GM23338 (cell line): ENCODE data around the gene ANKS1B. TPM values are rescaled to one million over a fixed set of nuclear protein-coding genes. Genes with fewer than 3 reads are reported as not detected.

Experiments used
- ATAC-seq: fragments of 200-7000 bp; cut with Tn5 transposase; 3 replicates; pipeline ENCODE4 v1.9.1; 2020
- DNase-seq: peaks from one replicate; pipeline ENCODE4 v3.0.0-alpha.2; 2015; ENCODE audit warnings: low spot score
- H2AFZ ChIP-seq: fragments of 200-600 bp; sonication (generic); 2 replicates; pipeline ENCODE4 v1.8.0; 2016; ENCODE audit warnings: antibody characterized with exemption, mild to moderate bottlenecking, moderate library complexity
- H3F3A ChIP-seq: fragments of 200-600 bp; sonication (generic); replicated peaks from 2 replicates; pipeline ENCODE4 v1.8.0; 2017; ENCODE audit warnings: antibody characterized with exemption, mixed run types, low read depth
- H3K27ac ChIP-seq: fragments of 200-600 bp; sonication (generic); 2 replicates; pipeline ENCODE4 v1.6.1; 2016; ENCODE audit warnings: low read depth
- H3K27me3 ChIP-seq: fragments of 200-600 bp; sonication (generic); 2 replicates; pipeline ENCODE4 v1.8.0; 2016; ENCODE audit warnings: mild to moderate bottlenecking, mixed run types, moderate library complexity; ENCODE audit not compliant: insufficient read depth
- H3K36me3 ChIP-seq: fragments of 200-600 bp; sonication (generic); 2 replicates; pipeline ENCODE4 v1.8.0; 2016; ENCODE audit warnings: mild to moderate bottlenecking; ENCODE audit not compliant: insufficient read depth
- H3K4me1 ChIP-seq: fragments of 200-600 bp; sonication (generic); 2 replicates; pipeline ENCODE4 v1.8.0; 2016; ENCODE audit warnings: mild to moderate bottlenecking, moderate library complexity; ENCODE audit not compliant: insufficient read depth
- H3K4me2 ChIP-seq: fragments of 200-600 bp; sonication (generic); 2 replicates; pipeline ENCODE4 v1.7.1; 2017; ENCODE audit warnings: mixed run types
- H3K4me3 ChIP-seq: fragments of 200-600 bp; sonication (generic); 2 replicates; pipeline ENCODE4 v1.6.1; 2016; ENCODE audit warnings: mixed run types
- H3K79me2 ChIP-seq: fragments of 200-600 bp; sonication (generic); replicated peaks from 2 replicates; pipeline ENCODE4 v1.8.0; 2017; ENCODE audit warnings: mild to moderate bottlenecking; ENCODE audit not compliant: insufficient read depth
- H3K9me2 ChIP-seq: fragments of 200-600 bp; sonication (generic); 2 replicates; pipeline ENCODE4 v1.8.0; 2017; ENCODE audit not compliant: insufficient read depth
- H4K20me1 ChIP-seq: fragments of 200-600 bp; sonication (generic); replicated peaks from 2 replicates; pipeline ENCODE4 v1.8.0; 2017; ENCODE audit warnings: mild to moderate bottlenecking; ENCODE audit not compliant: insufficient read depth
- H3K27ac Mint-ChIP-seq: 2 replicates; pipeline ENCODE4 v1.8.0; 2020; ENCODE audit warnings: inconsistent platforms, mild to moderate bottlenecking, moderate library complexity, mixed read lengths
- H3K27me3 Mint-ChIP-seq: 3 replicates; pipeline ENCODE4 v1.8.0; 2022; ENCODE audit warnings: low read depth, mild to moderate bottlenecking, moderate library complexity, mixed read lengths, inconsistent platforms; ENCODE audit not compliant: insufficient read depth, poor library complexity
- H3K36me3 Mint-ChIP-seq: 3 replicates; pipeline ENCODE4 v1.8.0; 2021; ENCODE audit warnings: low read depth, mild to moderate bottlenecking, inconsistent platforms, moderate library complexity, mixed read lengths
- H3K4me1 Mint-ChIP-seq: 3 replicates; pipeline ENCODE4 v1.8.0; 2020; ENCODE audit warnings: mild to moderate bottlenecking, inconsistent platforms, mixed read lengths
- H3K4me3 Mint-ChIP-seq: 3 replicates; pipeline ENCODE4 v1.8.0; 2021; ENCODE audit warnings: moderate library complexity, mild to moderate bottlenecking, inconsistent platforms, mixed read lengths
- H3K9me3 Mint-ChIP-seq: 3 replicates; pipeline ENCODE4 v1.8.0; 2020; ENCODE audit warnings: moderate library complexity, mild to moderate bottlenecking, inconsistent platforms, mixed read lengths
- CREB1 ChIP-seq: fragments of 250-450 bp; sonication (Bioruptor Pico); IDR thresholded peaks from 2 replicates; pipeline ENCODE4 v1.5.0; 2020; ENCODE audit warnings: low read depth, mild to moderate bottlenecking, moderate library complexity
- CTCF ChIP-seq, 2 experiments: fragments of 200-600 bp in 1 of 2; sonication (generic) in 1 of 2; conservative IDR thresholded peaks; 2 replicates each; pipeline versions ENCODE4 v1.5.1 to v1.6.1; 2016 to 2017; ENCODE audit warnings: antibody characterized with exemption in 2 of 2, low read depth in 2 of 2, mild to moderate bottlenecking in 2 of 2, moderate library complexity in 1 of 2
- ETS1 ChIP-seq: IDR thresholded peaks from 2 replicates; pipeline ENCODE4 v1.6.1; 2016; ENCODE audit warnings: antibody characterized with exemption
- EZH2 ChIP-seq: fragments of 200-600 bp; sonication (generic); IDR thresholded peaks from one replicate; pipeline ENCODE4 v1.8.0; 2017; ENCODE audit warnings: antibody characterized with exemption, mild to moderate bottlenecking, low read depth; ENCODE audit not compliant: unreplicated experiment
- EZH2phosphoT487 ChIP-seq: fragments of 200-600 bp; sonication (generic); IDR thresholded peaks from one replicate; pipeline ENCODE4 v1.8.1; 2018; ENCODE audit warnings: antibody characterized with exemption; ENCODE audit not compliant: unreplicated experiment
- JUNB ChIP-seq: IDR thresholded peaks from one replicate; pipeline ENCODE4 v1.6.1; 2016; ENCODE audit warnings: antibody characterized with exemption; ENCODE audit not compliant: unreplicated experiment
- NANOG ChIP-seq: IDR thresholded peaks from 2 replicates; pipeline ENCODE4 v1.6.1; 2016; ENCODE audit warnings: antibody characterized with exemption, borderline replicate concordance
- POLR2AphosphoS5 ChIP-seq: IDR thresholded peaks from 2 replicates; pipeline ENCODE4 v1.6.1; 2016; ENCODE audit warnings: antibody characterized with exemption, low read depth
- REST ChIP-seq: IDR thresholded peaks from one replicate; pipeline ENCODE4 v1.6.1; 2018; ENCODE audit warnings: antibody characterized with exemption; ENCODE audit not compliant: unreplicated experiment
- STAT1 ChIP-seq: IDR thresholded peaks from one replicate; pipeline ENCODE4 v1.6.1; 2016; ENCODE audit warnings: antibody characterized with exemption; ENCODE audit not compliant: unreplicated experiment
- ZNF114 ChIP-seq: fragments of 250-450 bp; sonication (Bioruptor Pico); IDR thresholded peaks from 2 replicates; pipeline ENCODE4 v1.5.0; 2020; ENCODE audit warnings: mild to moderate bottlenecking, moderate library complexity
- ZNF331 ChIP-seq: fragments of 250-450 bp; sonication (Bioruptor Pico); IDR thresholded peaks from 2 replicates; pipeline ENCODE4 v1.5.0; 2020; ENCODE audit warnings: low read depth, mild to moderate bottlenecking, moderate library complexity
- ZNF462 ChIP-seq: fragments of 250-450 bp; sonication (Bioruptor Pico); IDR thresholded peaks from 2 replicates; pipeline ENCODE4 v1.5.0; 2020; ENCODE audit warnings: mild to moderate bottlenecking, moderate library complexity
- polyA plus RNA-seq: library from polyadenylated mRNA; unstranded; fragments of >200 nt; fragmentation: Nextera tagmentation; extraction: Ambion mirVana; gene quantifications from 2 replicates; pipeline ENCODE4 v1.2.1, GENCODE V29; 2016
- total RNA-seq: library from RNA; depleted of rRNA; stranded (reverse); fragments of >200 nt; shearing (Covaris generic); gene quantifications from 2 replicates; pipeline ENCODE4 v1.2.3, GENCODE V29; 2014

Gene ANKS1B
- total and polyA plus RNA-seq, 2 experiments from 2014 or later: 4.3 to 5.8 TPM

GRCh38 chr12:99732131-99732530, 252.6 kb downstream of the ANKS1B start:
- H2AFZ ChIP-seq: no peak overlapping the region
- no peaks in the 10 kb centered on the region; the same call in 2 of the 3 replicates for H3K4me1 Mint-ChIP-seq
- TF ChIP-seq ZNF114 (CRISPR knock-in tag) (no peak), CTCF (conservative IDR thresholded peaks at IDR 0.05; ENCODE audit: low read depth in 2 of 2) (no peak), NANOG (no peak), ETS1 (no peak), CREB1 (CRISPR knock-in tag) (no peak), EZH2phosphoT487 (no peak), STAT1 (no peak), ZNF331 (CRISPR knock-in tag) (no peak), REST (no peak), ZNF462 (CRISPR knock-in tag) (no peak), JUNB (no peak), POLR2AphosphoS5 (no peak), EZH2 (no peak)

More at GRCh38 chr12:99732131-99732530, 252.6 kb downstream of the ANKS1B start:
- Histone ChIP-seq H3K9me2 (no peaks in the 10 kb centered on the region; the same call in 1 of the 2 replicates), H3K4me1 (no peaks in the 10 kb centered on the region), H3K27me3 (no peaks in the 10 kb centered on the region), H3K4me2 (no peak overlapping the region), H4K20me1 (no peaks in the 10 kb centered on the region), H3K79me2 (no peaks in the 10 kb centered on the region), H3K4me3 (no peak overlapping the region), H3K27ac (no peak overlapping the region), H3K36me3 (no peaks in the 10 kb centered on the region), H3F3A (no peaks in the 10 kb centered on the region)
- H3K4me3 Mint-ChIP-seq: no peak overlapping the region
- H3K27ac Mint-ChIP-seq: no peak overlapping the region
- no peaks in the 10 kb centered on the region for H3K36me3 Mint-ChIP-seq
- H3K27me3 Mint-ChIP-seq: no peaks in the 10 kb centered on the region
- DNase-seq (no peak), ATAC-seq (no peak)
- no peaks in the 10 kb centered on the region; the same call in 1 of the 3 replicates for H3K9me3 Mint-ChIP-seq
